SK-N-SH treated with all-trans-retinoic acid at 6 μM for 48 hours (cell line): Measurements from ENCODE around the gene PHF8.

Source experiments
- ARNTL ChIP-seq: fragments of 450-650 bp; formaldehyde crosslinking; IDR thresholded peaks from 2 replicates; pipeline ENCODE4 v1.5.0; 2020; ENCODE audit warnings: low read depth, mild to moderate bottlenecking, moderate library complexity, borderline replicate concordance
- OSR1 ChIP-seq: fragments of 250-450 bp; sonication (Bioruptor Pico); IDR thresholded peaks from 2 replicates; pipeline ENCODE4 v1.8.0; 2022; ENCODE audit warnings: moderate library complexity, mild to moderate bottlenecking, inconsistent platforms
- TCF4 ChIP-seq: fragments of 250-450 bp; sonication (Bioruptor Pico); IDR thresholded peaks from 2 replicates; pipeline ENCODE4 v1.8.0; 2021; ENCODE audit warnings: mild to moderate bottlenecking, moderate library complexity, borderline replicate concordance
- ZNF565 ChIP-seq: fragments of 450-650 bp; formaldehyde crosslinking; conservative IDR thresholded peaks from 2 replicates; pipeline ENCODE4 v1.5.0; 2020; ENCODE audit warnings: low read depth, mild to moderate bottlenecking, moderate library complexity

- TF ChIP-seq OSR1 (CRISPR knock-in tag) (no peak), ARNTL (CRISPR knock-in tag) (no peak), ZNF565 (CRISPR knock-in tag) (no peak), TCF4 (CRISPR knock-in tag) (no peak)
Observed at GRCh38 chrX:54043056-54043455, 1.2 kb downstream of the PHF8 start.
